Keratinocyte (primary cell): Measurements from ENCODE around the gene MCM10. TPM values are rescaled to one million over a fixed set of nuclear protein-coding genes. Genes with fewer than 3 reads are reported as not detected.

ENCODE experiments used
- DNase-seq: peaks from one replicate; pipeline ENCODE4 v3.0.0-alpha.2; 2011; ENCODE audit warnings: low read depth, missing footprints, low spot score
- FAIRE-seq: peaks from 2 replicates; lab custom pipeline; 2011; peaks lifted over from hg19 to GRCh38; lab: Jason Lieb, UNC
- H2AFZ ChIP-seq: 2 replicates; pipeline ENCODE4 v1.6.0; 2012; ENCODE audit warnings: low read length, control low read depth, inconsistent platforms; ENCODE audit not compliant: control insufficient read depth
- H3K27ac ChIP-seq: 2 replicates; pipeline ENCODE4 v1.5.1; 2011; ENCODE audit warnings: low read length; ENCODE audit not compliant: control insufficient read depth, insufficient read depth
- H3K27me3 ChIP-seq: 3 replicates; pipeline ENCODE4 v1.6.0; 2011; ENCODE audit warnings: low read length; ENCODE audit not compliant: control insufficient read depth, insufficient read depth; ENCODE audit errors: extremely low read depth
- H3K36me3 ChIP-seq, 2 experiments: 2 replicates in 1 of 2; 3 replicates in 1 of 2; pipeline ENCODE4 v1.5.1; 2011; ENCODE audit warnings: low read length in 2 of 2, mild to moderate bottlenecking in 1 of 2; ENCODE audit not compliant: control insufficient read depth in 2 of 2, insufficient read depth in 2 of 2; ENCODE audit errors: extremely low read depth in 1 of 2
- H3K4me1 ChIP-seq: 3 replicates; pipeline ENCODE4 v1.5.1; 2011; ENCODE audit warnings: low read length; ENCODE audit not compliant: control insufficient read depth, insufficient read depth; ENCODE audit errors: extremely low read depth
- H3K4me2 ChIP-seq: 3 replicates; pipeline ENCODE4 v1.6.0; 2011; ENCODE audit warnings: low read depth, low read length; ENCODE audit not compliant: control insufficient read depth, insufficient read depth; ENCODE audit errors: extremely low read depth
- H3K4me3 ChIP-seq, 3 experiments: fragments of 200-600 bp in 1 of 3; sonication (generic) in 1 of 3; 2 replicates in 2 of 3; 3 replicates in 1 of 3; pipeline ENCODE4 v1.5.1; 2011 to 2016; ENCODE audit warnings: low read length in 3 of 3, mild to moderate bottlenecking in 3 of 3, control low read depth in 2 of 3, inconsistent platforms in 1 of 3, low read depth in 1 of 3, mixed read lengths in 1 of 3, mixed run types in 1 of 3, moderate library complexity in 1 of 3; ENCODE audit not compliant: control insufficient read depth in 2 of 3, insufficient read depth in 2 of 3; ENCODE audit errors: extremely low read depth in 1 of 3
- H3K79me2 ChIP-seq: 2 replicates; pipeline ENCODE4 v1.6.0; 2012; ENCODE audit warnings: low read length; ENCODE audit not compliant: control insufficient read depth, insufficient read depth
- H3K9ac ChIP-seq: 3 replicates; pipeline ENCODE4 v1.6.0; 2011; ENCODE audit warnings: low read length; ENCODE audit not compliant: control insufficient read depth, insufficient read depth; ENCODE audit errors: extremely low read depth
- H3K9me1 ChIP-seq: 3 replicates; pipeline ENCODE4 v1.6.0; 2011; ENCODE audit warnings: low read length; ENCODE audit not compliant: control insufficient read depth, insufficient read depth; ENCODE audit errors: extremely low read depth
- H3K9me3 ChIP-seq: 2 replicates; pipeline ENCODE4 v1.5.1; 2012; ENCODE audit warnings: low read depth, low read length; ENCODE audit not compliant: control insufficient read depth
- H4K20me1 ChIP-seq: 3 replicates; pipeline ENCODE4 v1.6.0; 2011; ENCODE audit warnings: low read length; ENCODE audit not compliant: control insufficient read depth, insufficient read depth; ENCODE audit errors: extremely low read depth
- EZH2 ChIP-seq: IDR thresholded peaks from one replicate; pipeline ENCODE4 v1.6.1; 2012; ENCODE audit warnings: inconsistent platforms, mild to moderate bottlenecking, low read length, moderate library complexity
- dilution Hi-C: fragments of 300-500 bp; cut with MboI; formaldehyde crosslinking; loops from one replicate; pipeline ENCODE4 v1.7.0; 2020; ENCODE audit warnings: low sequenced_read_pairs; ENCODE audit not compliant: extremely low pct_ligation_motif_present
- polyA minus RNA-seq, 3 experiments: library from RNA; depleted of rRNA, polyadenylated mRNA; stranded (reverse); fragments of >200 nt; gene quantifications; 1 replicate in 1 of 3; 2 replicates in 1 of 3; 3 replicates in 1 of 3; pipeline ENCODE4 v1.2.3, GENCODE V29; 2011
- polyA plus RNA-seq, 5 experiments: library from polyadenylated mRNA; depleted of rRNA in 3 of 5; stranded (reverse) in 3 of 5; stranded (forward) in 1 of 5; unstranded in 1 of 5; fragments of >200 nt; gene quantifications; 1 replicate in 1 of 5; 2 replicates in 3 of 5; 3 replicates in 1 of 5; pipeline versions ENCODE4 v1.2.1 to v1.2.3, GENCODE V29; 2011 to 2012; ENCODE audit warnings: missing spikeins in 2 of 5, low read depth in 1 of 5, low replicate concordance in 1 of 5
- TF ChIP-seq, protein P1 (sequence below), 3 experiments: IDR thresholded peaks in 1 of 3; conservative IDR thresholded peaks in 1 of 3; optimal IDR thresholded peaks in 1 of 3; 2 replicates in 2 of 3; 3 replicates in 1 of 3; pipeline versions ENCODE3 to v1.5.1; 2011; ENCODE audit warnings: low read length in 3 of 3, mild to moderate bottlenecking in 3 of 3, moderate library complexity in 2 of 3, control low read depth in 1 of 3, inconsistent platforms in 1 of 3; ENCODE audit not compliant: insufficient read depth in 2 of 3; ENCODE audit errors: extremely low read depth in 1 of 3

The MCM10 gene
- polyA plus RNA-seq = 0.75 to 6.4 TPM (median 6.2 TPM) in 3 replicates
- 0.16 TPM for polyA plus RNA-seq (2011; ENCODE audit: low read depth)
- polyA plus RNA-seq (2011; cell fraction: cytosol; rRNA removed) = 1.2 and 2.0 TPM in 2 replicates
- polyA plus RNA-seq (2011; cell fraction: nucleus; rRNA removed) = 2.0 and 2.9 TPM in 2 replicates
- 0.76 and 6.7 TPM in 2 replicates for polyA plus RNA-seq (2012; ENCODE audit: low replicate concordance)
- polyA minus RNA-seq = 0.26 to 7.3 TPM (median 4.7 TPM) in 3 replicates
- polyA minus RNA-seq (2011; cell fraction: cytosol; rRNA and poly(A)+ RNA removed) = 5.8 TPM
- polyA minus RNA-seq (2011; cell fraction: nucleus; rRNA and poly(A)+ RNA removed) = 2.5 and 3.4 TPM in 2 replicates

DNA sequence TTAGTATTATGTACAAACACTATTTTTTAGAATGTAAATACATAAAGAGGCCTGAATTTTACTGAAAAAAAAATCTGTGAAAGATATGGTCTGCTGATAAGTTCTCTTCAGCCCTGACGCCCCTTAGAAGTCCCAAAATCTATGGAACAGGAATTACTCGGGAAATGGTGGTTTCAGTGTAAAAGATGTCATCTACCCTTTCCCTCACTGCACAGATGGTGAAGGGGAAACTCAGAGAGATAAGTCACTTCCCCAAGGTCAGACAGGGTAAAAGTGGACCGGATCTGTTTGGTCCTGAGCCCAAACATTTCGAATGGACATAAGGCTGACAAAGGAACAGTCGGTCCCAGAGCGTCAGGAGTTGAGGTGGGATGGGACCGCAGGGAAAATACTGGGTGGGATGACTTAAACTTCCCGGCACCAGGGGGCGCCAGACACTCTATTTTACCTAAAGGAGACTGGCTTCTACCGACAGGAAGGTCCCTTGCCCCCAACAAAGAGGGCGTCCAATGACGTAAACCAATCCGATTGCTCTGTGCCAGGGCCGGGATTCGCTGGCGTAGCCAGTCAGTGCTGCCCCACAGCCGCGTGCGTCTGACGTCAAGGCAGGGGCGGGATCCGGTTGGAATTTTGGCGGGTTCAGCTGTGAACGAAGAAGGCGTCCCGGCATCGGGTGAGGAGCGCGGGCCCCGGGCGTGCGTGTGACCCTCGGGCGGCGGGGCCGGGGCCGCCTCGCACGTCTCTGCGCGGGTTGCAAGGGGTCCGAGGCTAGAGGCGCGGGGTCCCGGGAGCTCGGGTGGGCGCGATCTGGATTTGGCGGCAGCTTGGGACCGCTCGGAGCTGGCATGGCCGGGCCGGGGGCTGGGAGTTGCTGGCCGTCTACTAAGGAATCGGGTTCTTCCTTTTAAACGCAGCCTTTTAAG lies at the start of gene MCM10:
Gene MCM10, plus strand, starts transcription at position 625 of the 923 bp plus-strand sequence. CDS start 2,645 bp downstream, outside the sequence.
- Histone ChIP-seq H3K9ac (peak within 1 kb of the TSS; percentile 75), H3K4me3 (peak within 1 kb of the TSS; percentile 60 to 88 (median 87)), H2AFZ (peak within 1 kb of the TSS; percentile 97), H3K9me3 (no peaks in the 10 kb centered on the region), H3K36me3 (peaks cover 0 to 6% of the 10 kb centered on the region in 2 experiments), H3K9me1 (no peaks in the 10 kb centered on the region), H3K4me2 (peak within 1 kb of the TSS; percentile 79), H3K27me3 (no peaks in the 10 kb centered on the region), H4K20me1 (no peaks in the 10 kb centered on the region), H3K4me1 (peaks cover 13% of the 10 kb centered on the region), H3K27ac (peak within 1 kb of the TSS; percentile 63), H3K79me2 (peaks cover 22% of the 10 kb centered on the region)
- TF ChIP-seq EZH2 = no peak
- TF ChIP-seq, protein P1, sequence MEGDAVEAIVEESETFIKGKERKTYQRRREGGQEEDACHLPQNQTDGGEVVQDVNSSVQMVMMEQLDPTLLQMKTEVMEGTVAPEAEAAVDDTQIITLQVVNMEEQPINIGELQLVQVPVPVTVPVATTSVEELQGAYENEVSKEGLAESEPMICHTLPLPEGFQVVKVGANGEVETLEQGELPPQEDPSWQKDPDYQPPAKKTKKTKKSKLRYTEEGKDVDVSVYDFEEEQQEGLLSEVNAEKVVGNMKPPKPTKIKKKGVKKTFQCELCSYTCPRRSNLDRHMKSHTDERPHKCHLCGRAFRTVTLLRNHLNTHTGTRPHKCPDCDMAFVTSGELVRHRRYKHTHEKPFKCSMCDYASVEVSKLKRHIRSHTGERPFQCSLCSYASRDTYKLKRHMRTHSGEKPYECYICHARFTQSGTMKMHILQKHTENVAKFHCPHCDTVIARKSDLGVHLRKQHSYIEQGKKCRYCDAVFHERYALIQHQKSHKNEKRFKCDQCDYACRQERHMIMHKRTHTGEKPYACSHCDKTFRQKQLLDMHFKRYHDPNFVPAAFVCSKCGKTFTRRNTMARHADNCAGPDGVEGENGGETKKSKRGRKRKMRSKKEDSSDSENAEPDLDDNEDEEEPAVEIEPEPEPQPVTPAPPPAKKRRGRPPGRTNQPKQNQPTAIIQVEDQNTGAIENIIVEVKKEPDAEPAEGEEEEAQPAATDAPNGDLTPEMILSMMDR (optimal IDR thresholded peaks at IDR 0.05 in 1 of 3, IDR thresholded peaks at IDR 0.05 in 1 of 3, conservative IDR thresholded peaks at IDR 0.05 in 1 of 3; ENCODE audit: extremely low read depth in 1 of 3, insufficient read depth in 2 of 3, low read length in 3 of 3) = peak; percentile 82 to 88 (median 85)
- DNase-seq (peak; percentile 96), FAIRE-seq (peak; percentile 86)
- dilution Hi-C loops = no loop called here

DNA sequence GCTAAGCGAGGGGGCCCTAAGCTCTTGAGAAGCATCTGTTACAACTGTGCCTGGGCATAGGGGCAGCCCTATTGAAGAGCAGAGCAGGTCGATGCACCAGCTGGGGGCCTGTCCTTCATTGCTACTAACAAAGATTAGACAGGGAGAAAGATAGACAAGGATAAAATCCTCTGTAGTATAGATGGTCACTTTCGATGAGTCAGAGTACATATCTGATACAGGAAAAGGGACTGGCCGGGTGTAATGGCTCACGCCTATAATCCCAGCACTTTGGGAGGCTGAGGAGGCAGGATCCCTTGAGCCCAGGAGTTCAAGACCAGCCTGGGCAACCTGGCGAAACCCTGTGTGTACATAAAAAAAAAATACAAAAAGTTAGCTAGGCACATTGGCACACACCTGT lies 47.8 kb upstream of the MCM10 start:
- no peak overlapping the region for H3K4me3 ChIP-seq
- no peak overlapping the region for H2AFZ ChIP-seq
- TF ChIP-seq, protein P1 (optimal IDR thresholded peaks at IDR 0.05 in 1 of 3, IDR thresholded peaks at IDR 0.05 in 1 of 3, conservative IDR thresholded peaks at IDR 0.05 in 1 of 3; ENCODE audit: extremely low read depth in 1 of 3, insufficient read depth in 2 of 3, low read length in 3 of 3) = no peak
- no peak for TF ChIP-seq EZH2
- H3K27me3 ChIP-seq = no peaks in the 10 kb centered on the region
- H3K4me1 ChIP-seq = no peaks in the 10 kb centered on the region
- no peaks in the 10 kb centered on the region for H4K20me1 ChIP-seq
- no peaks in the 10 kb centered on the region for H3K9me1 ChIP-seq
- no peak overlapping the region for H3K27ac ChIP-seq
- DNase-seq (no peak), FAIRE-seq (no peak)
- no peak overlapping the region for H3K4me2 ChIP-seq
- peaks cover 7% of the 10 kb centered on the region for H3K79me2 ChIP-seq
- H3K36me3 ChIP-seq = peaks cover 38 to 45% of the 10 kb centered on the region in 2 experiments
- H3K9ac ChIP-seq = no peak overlapping the region
- H3K9me3 ChIP-seq = no peaks in the 10 kb centered on the region
- dilution Hi-C loops = no loop called here
